Measurements from ENCODE around the gene USP50.
"Not testable (repeated sequence)": the region's sequence is repeated elsewhere in the genome, so short reads cannot be mapped to it uniquely, and the experiment has no call there.

The USP50 gene

GRCh38 chr15:50546566-50546965 is at the start of gene USP50:
Gene USP50, minus strand, starts transcription at chr15:50546666. Its CDS starts 141 bp downstream, at chr15:50546525.
- no peak for DNase-seq

GRCh38 chr15:50594311-50594710 is 47.8 kb upstream of the USP50 start:
- no peak for DNase-seq

- no peak for DNase-seq
These were observed 47.3 kb upstream of the USP50 start for GRCh38 chr15:50593761-50594160.

- DNase-seq: no peak
These were observed 43.8 kb upstream of the USP50 start for GRCh38 chr15:50590288-50590687.

GRCh38 chr15:50577492-50577891 is 31.0 kb upstream of the USP50 start:
- DNase-seq: no peak

GRCh38 chr15:50576166-50576565 is 29.7 kb upstream of the USP50 start:
- no peak for DNase-seq

DNA sequence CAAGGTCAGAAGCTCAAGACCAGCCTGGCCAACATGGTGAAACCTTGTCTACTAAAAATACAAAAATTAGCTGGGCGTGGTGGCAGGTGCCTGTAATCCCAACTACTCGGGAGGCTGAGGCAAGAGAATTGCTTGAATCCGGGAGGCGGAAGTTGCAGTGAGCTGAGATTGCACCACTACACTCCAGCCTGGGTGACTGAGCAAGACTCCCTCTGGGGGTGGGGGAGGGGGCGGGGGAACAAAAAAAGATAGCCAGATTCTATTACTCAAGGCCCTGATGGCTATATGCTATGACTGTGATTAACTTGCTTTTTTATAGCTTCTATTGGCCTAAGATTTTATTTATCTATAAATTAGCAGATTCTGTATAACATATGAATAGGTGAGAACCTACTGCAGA is 27.4 kb upstream of the USP50 start:
- not testable (repeated sequence) for DNase-seq

DNA sequence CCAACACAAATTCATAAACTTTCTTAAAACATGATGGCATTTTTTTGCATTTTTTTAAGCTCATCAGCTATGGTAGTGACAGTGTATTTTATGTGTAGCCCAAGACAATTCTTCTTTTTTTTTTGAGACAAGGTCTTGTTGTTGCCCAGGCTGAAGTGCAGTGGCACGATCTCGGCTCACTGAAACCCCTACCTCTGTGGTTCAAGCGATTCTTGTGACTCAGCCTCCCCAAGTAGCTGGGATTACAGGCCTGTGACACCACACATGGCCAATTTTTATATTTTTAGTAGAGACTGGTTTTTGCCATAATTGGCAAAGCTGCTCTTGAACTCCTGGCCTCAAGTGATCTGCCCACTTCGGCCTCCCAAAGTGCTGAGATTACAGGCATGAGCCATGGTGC is 17.3 kb upstream of the USP50 start:
- DNase-seq: no peak

- DNase-seq: no peak
These were observed 16.5 kb upstream of the USP50 start for GRCh38 chr15:50562735-50563640.

DNA sequence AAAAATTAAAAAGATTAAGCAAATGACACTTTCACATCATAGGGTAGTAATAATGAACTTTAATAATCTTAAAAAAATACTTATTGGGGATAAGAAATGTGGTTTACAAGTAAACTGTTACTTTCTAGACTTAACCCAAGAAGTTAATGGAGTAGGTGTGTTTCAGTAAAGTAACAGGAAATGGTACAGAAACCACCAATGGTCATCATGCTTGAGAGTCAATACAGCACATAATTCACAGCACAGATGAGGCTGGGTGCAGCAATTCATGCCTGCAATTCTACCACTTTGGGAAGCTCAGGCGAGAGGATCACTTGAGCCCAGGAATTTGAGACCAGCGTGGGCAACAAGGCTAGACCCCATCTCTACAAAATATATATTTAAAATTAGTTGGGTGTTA is 11.5 kb upstream of the USP50 start:
- no peak for DNase-seq

- no peak for DNase-seq
These were observed 10.3 kb upstream of the USP50 start for GRCh38 chr15:50556642-50557371.

- no peak for DNase-seq
These were observed 5.8 kb upstream of the USP50 start for GRCh38 chr15:50552238-50552637.

DNA sequence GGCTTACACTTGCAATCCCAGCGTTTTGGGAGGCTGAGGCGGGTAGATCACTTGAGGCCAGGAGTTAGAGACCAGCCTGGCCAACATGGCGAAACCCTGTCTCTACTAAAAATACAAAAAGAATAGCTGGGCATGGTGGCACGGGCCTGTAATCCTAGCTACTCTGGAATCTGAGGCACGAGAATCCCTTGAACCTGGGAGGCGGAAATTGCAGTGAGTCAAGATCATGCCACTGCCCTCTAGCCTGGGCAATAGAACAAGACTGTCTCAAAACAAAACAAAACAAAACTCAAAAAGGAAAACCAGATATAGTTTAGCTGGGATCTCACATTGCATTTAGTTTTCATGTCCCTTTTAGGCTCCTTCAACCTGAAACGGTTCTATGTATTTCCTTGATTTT is 2.9 kb upstream of the USP50 start:
- DNase-seq: no peak

DNA sequence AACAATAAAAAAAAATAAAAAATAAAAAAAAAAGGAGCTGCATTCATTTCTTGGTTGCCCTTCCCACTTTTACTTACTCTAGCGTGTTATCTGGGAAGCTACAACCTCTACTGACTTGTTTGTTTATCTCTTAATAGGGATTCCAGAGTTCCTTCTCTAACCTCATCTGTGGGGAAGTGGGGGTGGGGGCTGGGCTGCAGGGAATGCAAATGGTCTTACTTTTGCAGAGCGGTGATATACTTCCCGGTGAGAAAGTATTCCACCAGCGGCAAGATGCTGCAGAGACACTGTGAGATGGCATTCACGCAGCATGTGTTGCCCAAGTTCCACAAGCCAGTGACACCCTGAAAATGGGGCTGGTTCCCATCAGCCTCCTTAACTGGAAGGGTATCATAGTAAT is 2.1 kb downstream of the USP50 start:
- no peak for DNase-seq

DNA sequence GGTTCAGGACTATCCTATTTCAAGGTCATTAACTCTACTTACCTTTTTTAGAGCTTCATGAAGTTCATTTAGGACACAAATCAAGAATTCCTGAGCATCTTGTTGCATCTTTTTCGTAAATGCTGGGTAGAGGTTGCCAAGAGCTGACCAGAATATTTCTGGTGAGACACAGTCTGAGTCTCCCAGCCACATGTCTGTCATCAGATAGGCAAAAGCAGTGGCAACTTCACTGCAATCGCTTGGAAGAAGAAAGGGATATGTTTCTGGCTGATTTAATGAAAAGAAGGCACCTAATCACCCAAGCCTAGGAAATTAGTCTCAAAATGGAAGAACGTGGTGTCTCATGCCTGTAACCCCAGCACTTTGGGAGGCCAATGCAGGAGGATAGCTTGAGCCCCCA is 2.9 kb downstream of the USP50 start:
- DNase-seq: no peak

- no peak for DNase-seq
These were observed 3.6 kb downstream of the USP50 start for GRCh38 chr15:50542887-50543210.

GRCh38 chr15:50531766-50532165 is 14.7 kb downstream of the USP50 start:
- DNase-seq: no peak

DNA sequence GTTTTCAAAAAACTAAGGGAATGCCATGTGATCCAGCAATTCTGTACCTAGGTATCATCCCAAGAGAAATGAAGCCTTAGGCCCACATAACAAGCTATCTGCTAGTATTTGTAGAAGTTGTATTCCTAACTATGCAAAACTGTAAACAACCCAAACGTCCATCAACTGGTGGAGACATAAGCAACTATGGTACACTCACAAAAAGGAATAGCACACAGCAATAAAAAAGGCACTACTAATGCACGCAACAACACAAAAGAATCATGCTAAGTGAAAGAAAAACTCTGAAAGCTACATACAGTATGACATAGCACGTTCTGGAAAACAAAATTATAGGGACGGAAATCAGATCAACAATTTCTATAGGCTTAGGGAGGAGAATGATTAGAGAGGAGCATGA is 15.3 kb downstream of the USP50 start:
- DNase-seq: no peak

GRCh38 chr15:50523851-50524251 is 22.6 kb downstream of the USP50 start:
- DNase-seq: peak; percentile 58

DNA sequence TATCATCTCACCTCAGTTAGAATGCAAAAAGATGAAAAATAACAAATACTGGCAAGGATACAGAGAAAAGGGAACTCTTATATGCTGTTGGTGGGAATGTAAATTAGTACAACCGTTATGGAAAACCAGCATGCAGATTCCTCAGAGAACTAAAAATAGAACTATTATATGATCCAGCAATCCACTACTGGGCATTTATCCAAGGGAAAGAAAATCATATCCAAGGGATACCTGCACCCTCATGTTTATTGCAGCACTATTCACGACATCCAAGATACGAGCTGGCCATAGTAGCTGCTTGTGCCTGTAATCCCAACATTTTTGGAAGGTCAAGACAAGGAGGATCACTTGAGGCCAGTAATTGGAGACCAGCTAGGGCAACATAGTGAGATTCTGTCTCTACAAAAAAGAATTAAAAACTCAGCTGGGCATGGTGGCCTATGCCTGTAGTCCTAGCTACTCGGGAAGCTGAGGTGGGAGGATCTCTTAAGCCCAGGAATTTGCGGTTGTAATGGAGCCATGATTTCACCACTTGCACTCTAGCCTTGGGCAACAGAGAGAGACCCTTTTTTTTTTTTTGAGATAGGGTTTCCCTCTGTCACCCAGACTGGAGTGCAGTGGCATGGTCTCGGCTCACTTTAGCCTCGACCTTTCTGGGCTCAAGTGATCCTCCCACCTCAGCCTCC is 26.6 kb downstream of the USP50 start:
- DNase-seq: no peak

DNA sequence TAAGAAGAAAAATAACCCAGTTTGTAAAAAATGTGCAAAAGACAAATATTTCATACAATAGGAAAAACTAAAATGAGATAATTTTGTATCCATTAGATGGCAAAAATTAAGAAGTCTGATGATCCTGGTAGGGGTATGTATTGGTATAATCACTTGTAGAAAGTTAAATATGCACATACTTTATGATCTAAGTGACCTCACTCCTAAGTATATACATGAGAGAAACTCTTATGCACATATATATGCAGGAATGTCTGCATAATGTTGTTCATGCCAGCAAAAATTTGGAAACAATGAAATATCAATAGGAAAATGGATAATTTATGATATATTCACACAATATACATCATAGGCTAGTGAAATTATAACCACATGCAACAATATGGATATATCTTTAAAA is 33.5 kb downstream of the USP50 start:
- no peak for DNase-seq

- peak; percentile 49 for DNase-seq
These were observed 40.3 kb downstream of the USP50 start for GRCh38 chr15:50506121-50506520.

GRCh38 chr15:50505656-50506055 is 40.8 kb downstream of the USP50 start:
- not testable (repeated sequence) for DNase-seq

DNA sequence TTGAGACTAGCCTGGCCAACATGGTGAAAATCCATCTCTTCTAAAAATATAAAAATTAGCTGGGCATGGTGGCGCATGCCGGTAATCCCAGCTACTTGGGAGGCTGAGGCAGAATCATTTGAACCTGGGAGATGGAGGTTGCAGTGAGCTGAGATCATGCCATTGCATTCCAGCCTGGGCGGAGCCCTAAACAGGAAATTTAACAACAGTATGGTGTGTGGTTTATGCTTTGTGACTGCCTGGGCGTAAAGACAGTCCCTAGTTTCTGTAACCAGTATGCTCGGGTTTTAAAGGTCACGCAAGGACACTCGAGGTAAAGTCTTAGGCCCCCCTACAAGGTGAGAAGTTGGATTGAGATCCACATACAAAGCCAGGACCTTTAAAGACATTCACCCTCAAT is 43.3 kb downstream of the USP50 start:
- no peak for DNase-seq
